Cardiac septum (tissue), 1 donor: ENCODE data around the gene VSTM2L. TPM values are rescaled to one million over a fixed set of nuclear protein-coding genes. Genes with fewer than 3 reads are reported as not detected.
A peak's percentile ranks its signal among the peaks of the same experiment; 100 is the strongest.

Experiments
- DNase-seq: peaks from one replicate; pipeline ENCODE4 v3.0.0-alpha.2; 2020; ENCODE audit warnings: low spot score
- intact Hi-C: fragments of 100-400 bp; cut with DNase I; formaldehyde crosslinking; loops from one replicate; pipeline ENCODE4 v1.14.0; 2022
- total RNA-seq: library from RNA; stranded (reverse); fragmentation: NEBNext Ultra II Directional; extraction: Animal tissue kit (Norgen Biotek cat#: 25700); gene quantifications from one replicate; pipeline ENCODE4 v1.2.1, GENCODE V29; 2021
- donor health status: DM: no; HTN: no; CAD: no.

VSTM2L gene
- total RNA-seq, 1 donor from 2014 or later: 11.1 TPM

DNA sequence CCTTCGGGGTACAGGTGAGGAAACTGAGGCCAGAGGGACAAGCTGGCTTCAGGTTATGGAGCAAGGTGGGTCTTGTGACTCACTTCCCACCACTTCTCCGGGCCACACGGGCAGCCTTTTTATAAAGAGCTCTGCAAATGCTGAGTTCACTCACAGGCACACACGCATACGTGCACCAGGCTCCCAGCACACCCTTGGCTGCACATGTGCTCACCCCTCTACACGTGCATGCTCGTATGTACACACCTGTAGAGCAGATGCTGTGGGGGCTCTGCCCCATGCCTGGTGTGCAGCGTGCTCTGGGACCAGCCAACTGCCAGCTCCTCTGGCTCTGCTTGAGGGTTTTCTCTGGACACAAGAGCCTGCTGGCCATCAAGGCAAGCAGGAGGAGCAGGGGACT is 29.1 kb downstream of the VSTM2L start:
- no peak for DNase-seq
- intact Hi-C loops: no loop called here

DNA sequence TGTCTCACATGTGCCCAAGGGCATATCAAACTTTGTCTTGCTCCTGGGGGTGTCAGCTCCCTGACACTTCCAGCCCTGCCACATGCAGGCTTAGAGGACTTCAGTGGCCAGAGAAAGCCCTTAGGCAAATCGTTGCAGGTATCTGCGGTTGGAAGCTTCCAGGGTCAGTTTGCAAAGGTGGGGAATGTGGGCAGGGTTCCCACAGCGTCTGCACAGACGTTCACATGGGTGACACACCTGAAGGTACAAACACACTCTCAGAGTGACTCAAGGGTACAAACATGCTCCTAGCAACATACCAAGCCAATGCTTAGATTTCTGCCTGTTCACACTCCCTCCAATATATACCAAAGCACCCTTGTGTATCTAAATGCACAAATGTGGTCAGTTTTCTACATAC is 30.0 kb downstream of the VSTM2L start:
- no peak for DNase-seq
- intact Hi-C loops: no loop called here

DNA sequence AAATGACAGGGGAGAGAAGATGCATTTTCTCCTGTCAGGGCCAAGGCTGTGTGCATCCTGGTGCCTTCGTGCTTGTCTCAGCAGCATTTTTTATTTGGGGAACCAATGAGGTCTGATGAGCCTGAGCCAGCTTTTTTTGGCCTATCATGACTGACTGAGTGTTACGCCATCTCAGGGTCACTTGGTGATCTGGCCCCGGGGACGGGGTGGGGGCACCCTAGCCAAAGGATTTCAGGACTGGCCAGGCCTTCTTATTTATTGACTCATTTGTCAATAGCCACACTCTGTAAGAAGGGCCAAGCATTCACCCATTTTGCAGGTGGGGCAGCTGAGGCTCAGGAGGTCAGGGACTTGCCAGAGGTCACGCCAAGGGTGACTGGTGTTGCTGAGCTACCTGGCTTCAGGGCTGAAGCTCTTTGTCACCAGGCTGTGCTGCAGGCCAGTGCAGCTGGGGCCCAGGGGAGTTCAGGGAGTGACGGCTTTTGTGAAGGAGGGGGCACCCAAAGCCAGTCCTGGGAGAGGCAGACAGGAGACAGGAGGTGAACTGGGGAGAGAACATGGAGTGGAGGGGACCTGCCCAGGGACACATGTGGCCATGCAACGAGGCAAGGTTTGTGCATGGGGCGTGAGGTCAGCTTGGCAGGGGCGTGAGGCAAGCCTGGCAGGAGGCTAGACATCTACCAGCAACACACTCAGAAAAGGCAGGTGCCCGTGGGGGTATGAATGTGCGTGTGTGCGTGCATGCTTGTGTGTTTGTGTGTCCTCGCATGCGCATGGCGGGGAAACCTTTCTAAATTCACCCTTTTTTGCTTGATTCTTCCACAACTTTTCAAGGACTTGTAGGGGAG is 31.1 kb downstream of the VSTM2L start:
- intact Hi-C loops: no loop called here
- no peak for DNase-seq

DNA sequence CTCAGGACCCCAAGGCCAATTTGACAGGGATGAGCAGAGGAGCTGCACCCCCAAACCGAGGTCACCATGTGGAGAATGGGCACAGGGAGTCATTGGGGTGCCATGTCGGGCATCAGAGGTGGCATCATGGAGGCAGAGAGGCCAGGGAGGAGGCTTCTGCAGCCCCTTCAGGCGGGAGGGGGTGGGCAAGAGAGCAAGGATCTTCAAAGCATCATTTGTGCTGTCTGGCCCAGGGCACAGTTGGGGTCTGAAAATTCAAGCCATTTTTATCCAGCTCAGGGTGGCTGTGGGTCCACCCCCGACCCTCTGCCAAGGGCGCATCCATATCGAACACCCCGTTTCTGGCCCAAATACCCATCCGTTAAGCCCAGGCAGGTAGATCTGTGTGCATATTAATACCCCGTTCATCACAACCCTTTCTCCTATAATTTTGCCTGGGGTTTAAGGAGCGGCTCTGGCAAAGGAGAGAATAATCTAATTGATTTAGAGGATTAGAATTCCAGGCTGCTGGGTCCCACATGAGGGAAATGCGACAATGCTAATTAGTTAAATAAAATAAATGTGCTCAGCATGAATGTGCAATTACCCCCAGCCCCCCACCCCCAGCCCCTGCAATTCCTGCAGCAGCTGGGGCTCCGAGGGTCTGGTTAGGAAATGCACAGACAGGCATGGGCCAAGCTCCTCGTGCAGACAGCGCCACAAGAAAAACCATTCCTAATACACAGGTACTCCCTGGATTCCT is 31.9 kb downstream of the VSTM2L start:
- intact Hi-C loops: no loop called here
- DNase-seq: no peak

DNA sequence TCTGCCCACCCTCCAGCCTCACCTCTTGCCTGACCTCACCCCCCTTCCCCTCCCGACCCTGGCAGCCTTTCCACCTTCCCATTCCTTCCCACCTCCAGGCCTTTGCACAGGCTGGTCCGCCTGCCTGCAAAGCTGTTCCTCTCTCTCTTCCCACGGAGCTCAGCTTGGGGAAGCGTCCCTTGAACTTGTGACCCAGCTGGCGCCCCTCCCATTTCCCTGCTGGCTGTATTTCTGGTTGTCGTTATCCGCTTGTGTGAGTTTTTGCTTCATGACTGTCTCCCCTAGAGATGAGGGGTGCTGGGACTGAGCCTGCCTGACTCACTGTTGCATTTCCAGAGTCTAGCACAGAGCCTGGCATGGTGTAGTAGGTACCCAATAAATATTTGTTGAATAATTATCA is 32.5 kb downstream of the VSTM2L start:
- intact Hi-C loops: no loop called here
- DNase-seq: no peak

DNA sequence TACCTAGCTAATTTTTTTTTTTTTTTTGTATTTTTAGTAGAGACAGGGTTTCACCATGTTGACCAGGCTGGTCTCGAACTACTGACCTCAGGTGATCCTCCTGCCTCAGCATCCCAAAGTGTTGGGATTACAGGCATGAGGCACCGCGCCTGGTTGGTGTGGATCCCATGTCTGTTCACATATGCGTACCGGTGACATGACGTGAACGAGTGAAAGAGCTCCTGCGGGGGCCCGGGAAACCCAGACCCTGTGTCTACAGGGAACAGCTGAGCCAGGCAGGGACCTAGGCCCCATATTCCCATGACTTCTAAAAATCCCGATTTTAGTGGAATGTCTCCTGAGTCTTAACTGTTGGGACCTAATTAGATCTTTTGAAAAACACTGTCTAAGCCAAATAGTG is 33.1 kb downstream of the VSTM2L start:
- intact Hi-C loops: no loop called here
- DNase-seq: no peak

DNA sequence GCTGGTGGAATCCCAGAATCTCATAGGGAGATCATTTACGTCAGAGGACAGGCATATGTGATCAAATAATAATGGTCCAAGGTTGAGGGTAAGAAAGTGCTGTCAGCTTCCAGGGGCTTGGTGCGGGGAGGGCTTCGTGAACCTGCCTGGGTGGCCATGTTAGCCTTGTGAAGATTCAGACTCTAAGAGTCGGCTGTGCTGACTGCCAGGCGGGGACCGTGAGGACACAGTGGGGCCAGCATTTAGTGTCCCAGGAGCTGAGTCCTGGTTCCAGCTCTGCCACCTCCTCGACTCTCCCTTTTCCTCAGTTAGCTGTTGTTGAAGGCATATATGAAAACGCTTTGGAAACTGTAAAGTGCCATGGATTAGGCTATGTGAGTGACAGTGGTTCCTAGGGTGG is 33.5 kb downstream of the VSTM2L start:
- no peak for DNase-seq
- intact Hi-C loops: no loop called here

DNA sequence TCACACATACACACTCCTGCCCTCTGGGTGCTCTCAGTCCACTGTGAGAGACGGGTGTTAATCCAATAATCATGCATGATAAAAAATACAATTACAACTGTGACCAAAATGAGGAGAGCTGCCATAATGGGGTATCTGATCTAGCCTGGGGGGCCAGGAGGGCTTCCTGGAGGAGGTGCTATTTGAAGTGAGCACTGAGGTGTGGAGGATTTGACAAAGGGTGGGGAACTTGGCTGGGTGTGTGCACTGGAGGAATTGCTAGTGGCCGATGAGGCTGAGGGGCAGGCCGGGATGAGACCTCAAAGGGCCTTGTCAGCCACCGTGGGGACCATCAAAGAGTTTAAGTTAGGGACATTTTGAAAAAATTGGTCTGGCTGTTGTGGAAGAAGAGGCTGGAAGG is 34.8 kb downstream of the VSTM2L start:
- DNase-seq: peak; percentile 27
- intact Hi-C loops: no loop called here

DNA sequence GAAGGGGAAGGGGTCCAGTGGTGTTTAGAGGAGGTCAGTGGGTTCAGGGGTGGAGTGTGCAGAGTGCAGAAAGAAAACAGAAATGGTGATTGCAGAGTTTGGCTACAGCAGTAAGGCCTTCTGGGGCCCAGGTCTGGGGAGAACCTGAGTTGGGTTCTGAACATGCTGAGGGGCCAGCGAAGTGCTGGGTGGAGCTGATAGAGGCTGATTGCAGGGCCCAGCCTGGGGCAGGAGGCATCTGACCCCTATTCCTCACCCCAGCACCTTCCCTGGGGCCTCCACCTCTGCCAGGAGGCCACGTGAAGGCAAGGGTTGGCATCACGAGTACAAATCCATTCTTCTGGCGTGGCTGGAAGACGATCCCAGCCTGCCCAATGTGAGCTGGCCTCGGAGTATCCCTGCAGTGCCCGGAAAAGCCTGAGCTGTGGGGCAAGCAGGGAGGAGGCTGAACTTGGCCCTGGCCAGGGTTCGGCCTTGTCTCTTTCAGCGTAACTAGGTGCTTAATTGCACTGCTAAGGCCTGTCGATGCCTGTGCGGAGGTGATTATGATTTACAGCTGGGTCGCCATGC is 35.3 kb downstream of the VSTM2L start:
- intact Hi-C loops: no loop called here
- DNase-seq: peak; percentile 67

DNA sequence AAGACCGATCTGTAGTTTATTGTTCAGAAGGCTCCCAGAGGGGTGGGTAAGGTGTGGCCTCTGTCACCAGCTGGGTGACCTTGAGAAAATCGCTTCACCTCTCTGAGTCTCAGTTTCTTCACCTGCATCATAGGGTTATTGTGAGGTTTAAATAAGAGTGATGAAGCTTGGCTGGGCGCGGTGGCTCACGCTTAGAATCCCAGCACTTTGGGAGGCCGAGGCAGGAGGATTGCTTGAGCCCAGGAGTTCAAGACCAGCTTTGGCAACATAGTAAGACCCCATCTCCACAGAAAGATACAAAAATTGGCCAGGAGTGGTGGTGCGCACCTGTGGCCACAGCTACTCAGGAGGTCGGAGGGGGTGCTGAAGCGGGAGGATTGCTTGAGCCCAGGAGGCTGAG is 36.0 kb downstream of the VSTM2L start:
- intact Hi-C loops: no loop called here

DNA sequence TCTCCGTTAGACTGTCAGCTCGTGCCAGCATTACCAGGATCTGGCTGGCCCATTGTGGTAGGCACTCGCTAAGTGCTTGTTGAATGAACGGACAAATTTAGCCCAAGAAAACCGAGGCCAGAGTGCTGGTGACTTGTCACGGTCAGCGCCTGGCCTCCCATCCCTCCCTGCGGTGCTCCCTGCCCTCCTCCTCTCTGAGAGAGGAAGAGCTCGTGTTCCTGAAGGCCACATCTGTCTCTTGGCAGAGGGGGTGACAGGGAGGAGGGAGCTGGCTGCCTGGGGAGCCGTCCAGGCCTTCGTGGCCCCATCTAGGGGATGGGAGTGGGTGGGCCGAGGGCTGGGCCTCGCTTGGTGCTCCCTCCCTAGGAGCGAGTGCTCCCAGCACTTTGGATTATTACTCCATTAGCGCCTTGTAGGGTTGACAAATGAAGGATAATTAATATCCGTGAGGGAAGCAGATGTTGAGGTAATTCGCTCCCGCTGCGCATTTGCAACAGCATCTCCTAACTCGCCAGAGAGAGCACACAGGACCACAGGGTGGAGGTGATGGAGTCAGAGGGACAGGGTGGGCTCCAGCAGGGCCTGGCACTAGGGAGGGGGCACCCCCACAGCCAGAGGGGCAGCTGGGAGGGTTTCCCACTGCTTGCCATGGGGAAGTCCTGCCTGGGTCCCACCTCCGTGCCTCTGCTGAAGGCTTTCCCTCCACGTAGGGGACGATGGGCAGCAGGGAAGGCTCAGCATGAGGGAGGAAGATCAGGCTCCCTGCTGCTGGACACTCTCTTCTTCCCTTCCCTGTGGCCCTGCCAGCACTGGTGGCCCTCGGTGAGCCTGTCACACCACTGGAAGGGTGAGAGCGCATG is 37.0 kb downstream of the VSTM2L start:
- intact Hi-C loops: no loop called here
- peak; percentile 53 for DNase-seq

More for the DNA sequence above, 36.0 kb downstream of the VSTM2L start:
- peak; percentile 36 for DNase-seq

DNA sequence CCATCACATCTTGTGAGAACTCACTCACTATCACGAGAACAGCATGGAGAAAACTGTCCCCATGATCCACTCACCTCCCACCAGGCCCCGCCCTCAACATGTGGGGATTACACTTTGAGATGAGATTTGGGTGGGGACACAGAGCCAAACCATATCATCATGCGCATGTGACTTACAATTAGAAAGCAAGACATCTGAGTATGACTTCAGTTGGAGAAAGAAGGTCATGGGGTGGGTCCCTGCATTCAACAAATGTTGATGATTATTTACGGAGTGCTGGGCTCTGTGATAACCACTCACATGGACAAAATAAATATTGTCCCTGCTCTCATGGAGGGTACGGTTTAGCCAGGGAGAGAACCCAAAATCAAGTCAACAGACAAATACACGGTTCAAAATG is 37.9 kb downstream of the VSTM2L start:
- peak; percentile 49 for DNase-seq
- intact Hi-C loops: no loop called here

DNA sequence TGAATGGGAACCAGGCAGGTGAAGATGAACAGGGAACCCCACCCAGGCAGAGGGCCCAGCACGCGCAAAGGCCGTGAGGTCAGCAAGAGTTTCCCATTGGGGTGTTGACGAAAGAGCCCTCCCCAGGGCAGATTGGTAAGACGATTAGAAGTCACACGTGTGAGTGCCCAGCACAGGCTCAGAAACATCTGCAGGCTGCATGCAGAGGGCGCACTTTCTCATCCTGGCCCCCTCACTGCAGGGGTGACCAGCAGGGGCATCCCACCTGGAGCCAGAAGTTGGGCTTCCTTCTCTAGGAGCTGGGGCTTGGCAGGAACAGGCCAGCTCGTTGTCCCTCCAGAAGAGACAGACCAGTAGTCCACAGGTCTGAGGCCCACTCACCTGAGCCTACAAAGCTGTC is 38.4 kb downstream of the VSTM2L start:
- intact Hi-C loops: no loop called here
- peak; percentile 63 for DNase-seq

DNA sequence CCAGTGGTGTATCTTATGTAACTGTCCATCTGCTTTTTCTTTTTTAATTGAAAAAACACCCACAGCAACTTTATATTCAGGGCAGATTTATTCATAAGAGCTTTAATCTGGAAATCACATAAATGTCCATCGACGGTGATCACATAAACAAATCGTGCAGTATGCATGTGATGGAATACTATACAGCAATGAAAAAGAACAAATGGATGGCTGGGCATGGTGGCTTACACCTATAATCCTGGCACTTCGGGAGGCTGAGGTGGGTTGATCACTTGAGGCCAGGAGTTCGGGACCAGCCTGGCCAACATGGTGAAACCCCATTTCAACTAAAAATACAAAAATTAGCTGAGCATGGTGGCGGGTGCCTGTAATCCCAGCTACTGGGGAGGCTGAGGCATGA is 39.1 kb downstream of the VSTM2L start:
- intact Hi-C loops: no loop called here
- no peak for DNase-seq

DNA sequence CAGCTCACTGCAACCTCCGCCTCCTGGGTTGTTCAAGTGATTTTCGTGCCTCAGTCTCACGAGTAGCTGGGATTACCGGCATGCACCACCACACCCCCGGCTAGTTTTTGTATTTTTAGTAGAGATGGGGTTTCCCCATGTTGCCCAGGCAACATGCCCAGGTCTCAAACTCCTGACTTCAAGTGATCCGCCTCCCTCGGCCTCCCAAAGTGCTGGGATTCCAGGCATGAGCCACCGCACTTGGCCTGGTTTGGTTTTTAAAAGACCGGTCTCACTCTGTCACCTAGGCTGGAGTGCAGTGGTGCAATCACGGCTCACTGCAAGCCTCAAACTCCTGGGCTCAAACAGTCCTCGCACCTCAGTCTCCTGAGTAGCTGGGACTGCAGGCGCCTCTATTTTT is 40.1 kb downstream of the VSTM2L start:
- intact Hi-C loops: no loop called here
- DNase-seq: peak; percentile 53

DNA sequence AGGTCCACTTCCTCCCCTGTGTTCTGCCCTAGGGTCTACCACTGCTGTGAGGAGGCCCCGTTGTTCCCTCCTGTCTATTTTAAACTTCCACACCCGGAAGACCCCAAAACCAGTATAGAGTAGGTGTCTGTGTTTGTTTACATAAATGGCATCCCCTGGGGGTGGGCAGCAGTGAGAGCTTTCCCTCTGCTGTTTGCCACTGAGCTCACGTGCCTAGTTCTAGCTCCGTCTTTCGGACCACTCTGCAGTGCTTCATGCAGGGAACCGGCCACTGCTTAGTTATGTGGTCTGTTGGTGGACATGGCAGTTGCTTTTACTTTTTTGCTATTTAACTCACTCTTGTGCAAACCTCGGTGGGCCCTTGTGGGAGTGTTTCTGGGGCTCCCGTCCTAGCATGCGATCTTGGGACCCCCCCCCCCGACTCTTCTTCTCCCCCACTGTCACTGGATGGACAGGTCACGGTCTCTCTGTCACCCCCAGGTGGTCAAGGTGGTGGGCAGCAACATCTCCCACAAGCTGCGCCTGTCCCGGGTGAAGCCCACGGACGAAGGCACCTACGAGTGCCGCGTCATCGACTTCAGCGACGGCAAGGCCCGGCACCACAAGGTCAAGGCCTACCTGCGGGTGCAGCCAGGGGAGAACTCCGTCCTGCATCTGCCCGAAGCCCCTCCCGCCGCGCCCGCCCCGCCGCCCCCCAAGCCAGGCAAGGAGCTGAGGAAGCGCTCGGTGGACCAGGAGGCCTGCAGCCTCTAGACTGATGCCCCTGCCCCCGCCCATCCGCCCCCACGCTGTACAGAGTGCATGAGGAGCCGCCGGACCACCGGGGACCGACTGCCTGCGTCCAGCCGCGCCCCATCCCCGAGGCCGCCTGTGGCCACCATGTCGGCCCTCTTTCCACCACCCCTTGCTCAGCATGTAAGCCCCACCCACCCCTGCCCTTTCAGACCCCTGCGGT is 40.9 kb downstream of the VSTM2L start:
- DNase-seq: peak; percentile 70
- intact Hi-C loops: no loop called here

DNA sequence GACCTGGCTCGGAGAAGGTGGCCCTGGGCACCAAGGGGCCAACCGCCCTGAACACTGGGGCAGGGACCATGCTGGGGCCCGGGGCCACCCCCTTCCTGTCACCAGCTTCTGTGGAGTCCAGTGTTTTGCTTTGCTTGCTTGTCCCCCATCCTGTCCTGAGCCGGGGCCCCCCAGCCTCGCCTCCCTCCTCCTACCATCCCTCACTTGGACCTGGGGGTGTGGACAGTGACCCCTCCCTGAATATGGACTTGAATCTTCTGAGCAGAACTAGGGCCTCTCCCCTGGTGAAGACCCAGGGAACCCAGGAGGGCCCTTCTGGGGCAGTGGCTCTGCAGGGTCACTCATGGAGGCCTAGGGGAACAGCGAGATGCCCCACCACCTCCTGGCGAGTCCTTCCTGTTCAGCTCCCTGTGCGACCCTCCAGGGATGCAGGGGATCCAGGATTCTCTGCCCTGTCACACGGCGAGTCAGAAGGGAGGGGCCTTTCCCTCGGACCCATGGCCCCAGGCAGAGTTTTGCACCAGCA is 41.6 kb downstream of the VSTM2L start:
- peak; percentile 64 for DNase-seq
- intact Hi-C loops: no loop called here

DNA sequence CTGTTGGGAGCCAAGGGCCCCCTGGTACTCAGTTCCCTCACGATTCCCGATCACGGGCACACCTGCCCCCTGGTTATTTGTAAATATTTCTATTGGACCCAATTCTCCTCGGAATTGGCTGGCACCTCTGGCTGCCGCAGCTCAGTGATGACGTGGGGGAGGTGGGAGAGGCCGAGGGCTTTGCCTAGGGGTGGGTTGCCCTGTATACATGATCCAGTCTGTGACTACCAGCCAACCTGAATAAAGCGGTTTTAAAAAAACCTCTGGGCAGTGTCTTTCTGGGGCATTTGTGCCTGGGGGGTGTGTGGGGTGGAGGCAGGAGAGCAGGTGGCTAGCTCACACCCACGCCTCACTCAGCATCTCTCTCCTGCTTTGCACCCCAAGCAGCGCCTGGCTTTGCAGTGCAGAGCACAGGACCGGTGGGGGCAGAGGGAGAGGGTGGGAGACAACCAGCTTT is 42.2 kb downstream of the VSTM2L start:
- intact Hi-C loops: no loop called here
- peak; percentile 74 for DNase-seq
